HEK293 (cell line): ENCODE results near the gene FANK1.

ENCODE experiments used
- CTCF ChIA-PET: fragments of 350-600 bp; formaldehyde crosslinking; extraction: SDS; loops from one replicate; lab custom pipeline; 2021; ENCODE audit warnings: antibody characterized with exemption; lab: Yijun Ruan, JAX
- POLR2A ChIA-PET: fragments of 300-600 bp; formaldehyde crosslinking; extraction: SDS; loops from one replicate; lab custom pipeline; 2020; ENCODE audit warnings: antibody characterized with exemption, inconsistent platforms; lab: Yijun Ruan, JAX
- H3K27ac ChIP-seq: fragments of 200-500 bp; sonication (Bioruptor generic); 2 replicates; pipeline ENCODE4 v1.5.1; 2014; ENCODE audit warnings: low read depth, low read length, control low read depth, inconsistent platforms; ENCODE audit errors: extremely low read depth
- H3K36me3 ChIP-seq, 2 experiments: fragments of 200-500 bp in 1 of 2; sonication (Bioruptor generic) in 1 of 2; 1 replicate in 1 of 2; 2 replicates in 1 of 2; pipeline ENCODE4 v1.5.1; 2014 to 2017; ENCODE audit warnings: inconsistent platforms in 2 of 2, low read length in 2 of 2; ENCODE audit not compliant: control insufficient read depth in 2 of 2, insufficient read depth in 1 of 2
- H3K4me1 ChIP-seq: fragments of 200-500 bp; sonication (Bioruptor generic); 2 replicates; pipeline ENCODE4 v1.5.1; 2014; ENCODE audit warnings: mild to moderate bottlenecking, low read length, inconsistent platforms; ENCODE audit not compliant: control insufficient read depth, insufficient read depth
- H3K4me3 ChIP-seq: 2 replicates; pipeline ENCODE4 v1.5.1; 2011; ENCODE audit warnings: low read depth, mild to moderate bottlenecking, control low read depth, low read length, moderate library complexity
- H3K9me3 ChIP-seq: fragments of 200-500 bp; sonication (Bioruptor generic); 2 replicates; pipeline ENCODE4 v1.5.1; 2014; ENCODE audit warnings: low read depth, low read length, inconsistent platforms; ENCODE audit not compliant: control insufficient read depth, insufficient read depth
- BCL11B ChIP-seq: fragments of 450-650 bp; formaldehyde crosslinking; IDR thresholded peaks from 2 replicates; pipeline ENCODE4 v1.5.1; 2016; ENCODE audit warnings: low read depth, missing biosample characterization, missing genetic modification characterization
- FEZF1 ChIP-seq: fragments of 450-650 bp; formaldehyde crosslinking; IDR thresholded peaks from 2 replicates; pipeline ENCODE4 v1.5.1; 2016; ENCODE audit warnings: missing biosample characterization, missing genetic modification characterization
- IKZF3 ChIP-seq: fragments of 450-650 bp; IDR thresholded peaks from 2 replicates; pipeline ENCODE4 v1.5.0; 2018; ENCODE audit warnings: missing biosample characterization, mild to moderate bottlenecking, missing genetic modification characterization, moderate library complexity
- RBAK ChIP-seq: fragments of 450-650 bp; formaldehyde crosslinking; IDR thresholded peaks from 2 replicates; pipeline ENCODE4 v1.5.1; 2016; ENCODE audit warnings: missing biosample characterization, missing genetic modification characterization
- SP2 ChIP-seq: fragments of 450-650 bp; formaldehyde crosslinking; IDR thresholded peaks from 2 replicates; pipeline ENCODE4 v1.5.1; 2016; ENCODE audit warnings: missing biosample characterization, missing genetic modification characterization
- ZNF133 ChIP-seq: fragments of 450-650 bp; formaldehyde crosslinking; IDR thresholded peaks from 2 replicates; pipeline ENCODE4 v1.5.1; 2016; ENCODE audit warnings: missing biosample characterization, missing genetic modification characterization
- ZNF19 ChIP-seq: fragments of 450-650 bp; formaldehyde crosslinking; IDR thresholded peaks from 2 replicates; pipeline ENCODE4; 2016; ENCODE audit warnings: missing biosample characterization, missing genetic modification characterization, low read depth
- ZNF214 ChIP-seq: fragments of 450-650 bp; formaldehyde crosslinking; IDR thresholded peaks from 2 replicates; pipeline ENCODE4 v1.5.1; 2017; ENCODE audit warnings: missing biosample characterization, mild to moderate bottlenecking, missing genetic modification characterization, borderline replicate concordance
- ZNF266 ChIP-seq: fragments of 450-650 bp; formaldehyde crosslinking; IDR thresholded peaks from 2 replicates; pipeline ENCODE4 v1.5.1; 2016; ENCODE audit warnings: missing biosample characterization, missing genetic modification characterization, low read depth
- ZNF416 ChIP-seq: fragments of 450-650 bp; formaldehyde crosslinking; IDR thresholded peaks from 2 replicates; pipeline ENCODE4 v1.5.1; 2016; ENCODE audit warnings: missing biosample characterization, missing genetic modification characterization
- ZNF449 ChIP-seq: fragments of 450-650 bp; formaldehyde crosslinking; IDR thresholded peaks from 2 replicates; pipeline ENCODE4 v1.5.1; 2017; ENCODE audit warnings: missing biosample characterization, mild to moderate bottlenecking, missing genetic modification characterization, moderate library complexity
- ZNF600 ChIP-seq: fragments of 450-650 bp; formaldehyde crosslinking; IDR thresholded peaks from 2 replicates; pipeline ENCODE4 v1.5.1; 2016; ENCODE audit warnings: missing biosample characterization, missing genetic modification characterization
- TF ChIP-seq, protein P1 (sequence below): fragments of 450-650 bp; formaldehyde crosslinking; IDR thresholded peaks from 2 replicates; pipeline ENCODE4 v1.5.1; 2016; ENCODE audit warnings: missing biosample characterization, missing genetic modification characterization
- TF ChIP-seq, protein P2 (sequence below): fragments of 450-650 bp; formaldehyde crosslinking; IDR thresholded peaks from 2 replicates; pipeline ENCODE4 v1.5.1; 2016; ENCODE audit warnings: missing biosample characterization, missing genetic modification characterization

FANK1 gene

GRCh38 chr10:126042906-126043305 lies 146.5 kb downstream of the FANK1 start:
- ChIA-PET POLR2A (no interaction called here), CTCF (no interaction called here)
- H3K27ac ChIP-seq: no peak overlapping the region
- H3K4me3 ChIP-seq: no peak overlapping the region
- H3K4me1 ChIP-seq: no peaks in the 10 kb centered on the region
- H3K9me3 ChIP-seq: no peaks in the 10 kb centered on the region
- TF ChIP-seq, protein P1, sequence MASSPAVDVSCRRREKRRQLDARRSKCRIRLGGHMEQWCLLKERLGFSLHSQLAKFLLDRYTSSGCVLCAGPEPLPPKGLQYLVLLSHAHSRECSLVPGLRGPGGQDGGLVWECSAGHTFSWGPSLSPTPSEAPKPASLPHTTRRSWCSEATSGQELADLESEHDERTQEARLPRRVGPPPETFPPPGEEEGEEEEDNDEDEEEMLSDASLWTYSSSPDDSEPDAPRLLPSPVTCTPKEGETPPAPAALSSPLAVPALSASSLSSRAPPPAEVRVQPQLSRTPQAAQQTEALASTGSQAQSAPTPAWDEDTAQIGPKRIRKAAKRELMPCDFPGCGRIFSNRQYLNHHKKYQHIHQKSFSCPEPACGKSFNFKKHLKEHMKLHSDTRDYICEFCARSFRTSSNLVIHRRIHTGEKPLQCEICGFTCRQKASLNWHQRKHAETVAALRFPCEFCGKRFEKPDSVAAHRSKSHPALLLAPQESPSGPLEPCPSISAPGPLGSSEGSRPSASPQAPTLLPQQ (tag by site-specific recombination): no peak
- TF ChIP-seq SP2 (tag by site-specific recombination) (no peak), ZNF214 (no peak), FEZF1 (tag by site-specific recombination) (no peak)
- TF ChIP-seq, protein P2, sequence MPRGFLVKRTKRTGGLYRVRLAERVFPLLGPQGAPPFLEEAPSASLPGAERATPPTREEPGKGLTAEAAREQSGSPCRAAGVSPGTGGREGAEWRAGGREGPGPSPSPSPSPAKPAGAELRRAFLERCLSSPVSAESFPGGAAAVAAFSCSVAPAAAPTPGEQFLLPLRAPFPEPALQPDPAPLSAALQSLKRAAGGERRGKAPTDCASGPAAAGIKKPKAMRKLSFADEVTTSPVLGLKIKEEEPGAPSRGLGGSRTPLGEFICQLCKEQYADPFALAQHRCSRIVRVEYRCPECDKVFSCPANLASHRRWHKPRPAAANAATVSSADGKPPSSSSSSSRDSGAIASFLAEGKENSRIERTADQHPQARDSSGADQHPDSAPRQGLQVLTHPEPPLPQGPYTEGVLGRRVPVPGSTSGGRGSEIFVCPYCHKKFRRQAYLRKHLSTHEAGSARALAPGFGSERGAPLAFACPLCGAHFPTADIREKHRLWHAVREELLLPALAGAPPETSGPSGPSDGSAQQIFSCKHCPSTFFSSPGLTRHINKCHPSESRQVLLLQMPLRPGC: no peak
- TF ChIP-seq, all 188 proteins: peak for 0
- no peaks in the 10 kb centered on the region for H3K36me3 ChIP-seq

GRCh38 chr10:126043389-126043788 lies 147.0 kb downstream of the FANK1 start:
- ChIA-PET POLR2A (no interaction called here), CTCF (no interaction called here)
- H3K4me3 ChIP-seq: no peak overlapping the region

GRCh38 chr10:126045861-126046260 lies 149.5 kb downstream of the FANK1 start:
- POLR2A ChIA-PET: no interaction called here
- TF ChIP-seq ZNF416 (tag by site-specific recombination) (no peak), IKZF3 (tag by site-specific recombination) (no peak), ZNF133 (tag by site-specific recombination) (no peak), ZNF266 (tag by site-specific recombination) (no peak), BCL11B (no peak)
- TF ChIP-seq, protein P2: no peak
- TF ChIP-seq, all 188 proteins: peak for 0
- H3K4me1 ChIP-seq: no peaks in the 10 kb centered on the region
- no peaks in the 10 kb centered on the region for H3K36me3 ChIP-seq
- H3K9me3 ChIP-seq: no peaks in the 10 kb centered on the region
- no peak overlapping the region for H3K4me3 ChIP-seq
- H3K27ac ChIP-seq: no peak overlapping the region
- CTCF ChIA-PET: interaction anchor here (0.7 kb wide), 1 partner anchor 661 kb away, joined by 3 read pairs; no protein-coding TSS in a partner anchor

More at GRCh38 chr10:126043389-126043788, 147.0 kb downstream of the FANK1 start:
- no peak for TF ChIP-seq ZNF19 (tag by site-specific recombination)
- no peak for TF ChIP-seq ZNF600 (tag by site-specific recombination)
- no peak for TF ChIP-seq ZNF449
- TF ChIP-seq RBAK (tag by site-specific recombination): no peak
- Histone ChIP-seq H3K36me3 (no peaks in the 10 kb centered on the region), H3K27ac (no peak overlapping the region), H3K9me3 (no peaks in the 10 kb centered on the region), H3K4me1 (no peaks in the 10 kb centered on the region)
